Epithelial cell of proximal tubule (primary cell): ENCODE data around the gene TKTL2. TPM values are rescaled to one million over a fixed set of nuclear protein-coding genes. Genes with fewer than 3 reads are reported as not detected.

Experiments used
- DNase-seq: peaks from one replicate; pipeline ENCODE4 v3.0.0-alpha.2; 2011; ENCODE audit warnings: low read depth
- H3K4me3 ChIP-seq: 2 replicates; pipeline ENCODE4 v1.5.1; 2011; ENCODE audit warnings: low read depth, mild to moderate bottlenecking, low read length
- CTCF ChIP-seq: conservative IDR thresholded peaks from 2 replicates; pipeline ENCODE4 v1.5.1; 2012; ENCODE audit warnings: low read depth, mild to moderate bottlenecking, low read length
- total RNA-seq: library from RNA; depleted of rRNA; stranded (reverse); fragments of >200 nt; gene quantifications from 2 replicates; pipeline ENCODE4 v1.2.3, GENCODE V29; 2015

The TKTL2 gene
- total RNA-seq, 1 donor from 2014 or later: not detected

- H3K4me3 ChIP-seq: no peak overlapping the region
- TF ChIP-seq CTCF: no peak
- no peak for DNase-seq
Measured at GRCh38 chr4:163476761-163477438, 3.3 kb upstream of the TKTL2 start.

GRCh38 chr4:163474027-163474426 is 473 bp upstream of the TKTL2 start:
- no peak overlapping the region for H3K4me3 ChIP-seq
- no peak for TF ChIP-seq CTCF
- no peak for DNase-seq

- TF ChIP-seq CTCF: no peak
- no peak for DNase-seq
- no peak overlapping the region for H3K4me3 ChIP-seq
Measured at GRCh38 chr4:163473130-163473529, 424 bp downstream of the TKTL2 start.

GRCh38 chr4:163470391-163470790 is 3.2 kb downstream of the TKTL2 start:
- TF ChIP-seq CTCF: no peak
- no peak overlapping the region for H3K4me3 ChIP-seq
- DNase-seq: no peak

- no peak for DNase-seq
- no peak for TF ChIP-seq CTCF
- no peak overlapping the region for H3K4me3 ChIP-seq
Measured at GRCh38 chr4:163467082-163467770, 6.3 kb downstream of the TKTL2 start.

- no peak overlapping the region for H3K4me3 ChIP-seq
- no peak for TF ChIP-seq CTCF
- no peak for DNase-seq
Measured at GRCh38 chr4:163462556-163462955, 11.0 kb downstream of the TKTL2 start.

- no peak for DNase-seq
- no peak overlapping the region for H3K4me3 ChIP-seq
- TF ChIP-seq CTCF: no peak
Measured at GRCh38 chr4:163448540-163449203, 24.9 kb downstream of the TKTL2 start.
